ENCODE results near the gene GUCY1A1.

The GUCY1A1 gene

GRCh38 chr4:155659176-155659575, 7.5 kb upstream of the GUCY1A1 start:
- no peak for DNase-seq (ENCODE audit: low read depth in 2 of 2)

GRCh38 chr4:155660436-155660835, 6.2 kb upstream of the GUCY1A1 start:
- no peak for DNase-seq (ENCODE audit: low read depth in 2 of 2)

GRCh38 chr4:155665054-155665453, 1.6 kb upstream of the GUCY1A1 start:
- no peak for DNase-seq (ENCODE audit: low read depth in 2 of 2)

GRCh38 chr4:155667222-155667567, 547 bp downstream of the GUCY1A1 start:
- no peak for DNase-seq (ENCODE audit: low read depth in 2 of 2)

GRCh38 chr4:155667568-155668511, 1.2 kb downstream of the GUCY1A1 start:
- DNase-seq (ENCODE audit: low read depth in 2 of 2): no peak

GRCh38 chr4:155668707-155669220, 2.1 kb downstream of the GUCY1A1 start:
- DNase-seq (ENCODE audit: low read depth in 2 of 2): no peak

GRCh38 chr4:155672342-155672741, 5.7 kb downstream of the GUCY1A1 start:
- no peak for DNase-seq (ENCODE audit: low read depth in 2 of 2)

GRCh38 chr4:155673453-155673979, 6.9 kb downstream of the GUCY1A1 start:
- DNase-seq (ENCODE audit: low read depth in 2 of 2): no peak

- DNase-seq (ENCODE audit: low read depth in 2 of 2): no peak
Observed at GRCh38 chr4:155674669-155675071, 8.0 kb downstream of the GUCY1A1 start.

- no peak for DNase-seq (ENCODE audit: low read depth in 2 of 2)
Observed at GRCh38 chr4:155675709-155676429, 9.2 kb downstream of the GUCY1A1 start.

- no peak for DNase-seq (ENCODE audit: low read depth in 2 of 2)
Observed at GRCh38 chr4:155676430-155676825, 9.8 kb downstream of the GUCY1A1 start.

- no peak for DNase-seq (ENCODE audit: low read depth in 2 of 2)
Observed at GRCh38 chr4:155678011-155678410, 11.4 kb downstream of the GUCY1A1 start.

- DNase-seq (ENCODE audit: low read depth in 2 of 2): no peak
Observed at GRCh38 chr4:155679343-155679742, 12.7 kb downstream of the GUCY1A1 start.

- DNase-seq (ENCODE audit: low read depth in 2 of 2): no peak
Observed at GRCh38 chr4:155681886-155682285, 15.2 kb downstream of the GUCY1A1 start.

- no peak for DNase-seq (ENCODE audit: low read depth in 2 of 2)
Observed at GRCh38 chr4:155684423-155684822, 17.8 kb downstream of the GUCY1A1 start.

GRCh38 chr4:155684892-155685541, 18.4 kb downstream of the GUCY1A1 start:
- DNase-seq (ENCODE audit: low read depth in 2 of 2): no peak

- no peak for DNase-seq (ENCODE audit: low read depth in 2 of 2)
Observed at GRCh38 chr4:155687380-155687982, 20.8 kb downstream of the GUCY1A1 start.

GRCh38 chr4:155688211-155688610, 21.6 kb downstream of the GUCY1A1 start:
- DNase-seq (ENCODE audit: low read depth in 2 of 2): no peak

GRCh38 chr4:155688860-155689259, 22.2 kb downstream of the GUCY1A1 start:
- no peak for DNase-seq (ENCODE audit: low read depth in 2 of 2)

- no peak for DNase-seq (ENCODE audit: low read depth in 2 of 2)
Observed at GRCh38 chr4:155690044-155690837, 23.6 kb downstream of the GUCY1A1 start.

GRCh38 chr4:155692361-155692760, 25.7 kb downstream of the GUCY1A1 start:
- DNase-seq (ENCODE audit: low read depth in 2 of 2): no peak

Measured in stimulated activated CD4-positive, alpha-beta T cell treated with anti-CD3 and anti-CD28 coated beads, Interleukin-1b, Interleukin-23, amount 100 ng/mL, for 1 hour (primary cell).